ENCODE results near the gene REEP2.

DNA sequence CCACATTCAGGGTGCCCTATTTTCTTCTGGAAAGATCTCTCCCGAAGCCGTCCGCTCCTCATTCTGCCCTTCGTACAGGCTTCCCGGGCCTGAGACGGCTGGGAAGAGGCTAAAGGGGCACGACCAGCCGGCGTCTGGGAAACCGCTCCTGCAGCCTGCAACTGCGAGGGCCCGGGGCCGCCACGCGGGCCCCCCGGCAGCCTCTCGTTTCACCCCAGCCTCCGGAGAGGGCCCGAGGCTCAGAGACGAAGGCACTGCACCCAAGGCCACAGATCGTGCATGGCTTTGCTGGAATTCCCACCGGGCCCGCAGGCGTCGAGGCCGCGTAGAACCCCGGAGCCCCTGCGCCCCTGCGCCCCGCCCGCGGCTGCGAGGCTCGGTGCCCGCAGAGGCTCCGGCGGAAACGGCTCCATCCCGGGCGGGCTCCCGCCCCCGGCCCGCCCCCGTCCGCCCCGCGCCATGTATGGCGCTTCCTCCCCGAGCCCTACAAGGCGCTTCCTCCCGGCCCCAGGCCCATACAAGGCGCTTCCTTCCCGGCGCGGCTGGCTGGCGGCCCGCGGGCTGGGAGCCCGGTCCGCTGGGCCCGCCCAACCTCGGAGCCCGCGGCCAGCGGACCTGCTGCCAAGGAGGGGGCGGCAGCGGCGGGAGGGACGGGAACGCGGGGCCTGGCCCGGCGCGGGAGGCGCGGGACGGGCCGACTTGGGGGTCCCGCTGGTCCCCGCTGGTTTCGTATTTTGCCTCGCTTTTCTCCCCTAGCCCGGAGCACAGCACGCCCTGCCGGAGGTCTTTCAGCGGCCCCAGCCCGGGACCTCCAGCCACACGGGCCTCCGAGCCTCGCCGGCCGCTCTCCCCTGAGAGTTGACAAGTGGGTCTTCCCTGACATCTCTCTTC lies 53.1 kb downstream of the REEP2 start:
- TF ChIP-seq, protein P1, sequence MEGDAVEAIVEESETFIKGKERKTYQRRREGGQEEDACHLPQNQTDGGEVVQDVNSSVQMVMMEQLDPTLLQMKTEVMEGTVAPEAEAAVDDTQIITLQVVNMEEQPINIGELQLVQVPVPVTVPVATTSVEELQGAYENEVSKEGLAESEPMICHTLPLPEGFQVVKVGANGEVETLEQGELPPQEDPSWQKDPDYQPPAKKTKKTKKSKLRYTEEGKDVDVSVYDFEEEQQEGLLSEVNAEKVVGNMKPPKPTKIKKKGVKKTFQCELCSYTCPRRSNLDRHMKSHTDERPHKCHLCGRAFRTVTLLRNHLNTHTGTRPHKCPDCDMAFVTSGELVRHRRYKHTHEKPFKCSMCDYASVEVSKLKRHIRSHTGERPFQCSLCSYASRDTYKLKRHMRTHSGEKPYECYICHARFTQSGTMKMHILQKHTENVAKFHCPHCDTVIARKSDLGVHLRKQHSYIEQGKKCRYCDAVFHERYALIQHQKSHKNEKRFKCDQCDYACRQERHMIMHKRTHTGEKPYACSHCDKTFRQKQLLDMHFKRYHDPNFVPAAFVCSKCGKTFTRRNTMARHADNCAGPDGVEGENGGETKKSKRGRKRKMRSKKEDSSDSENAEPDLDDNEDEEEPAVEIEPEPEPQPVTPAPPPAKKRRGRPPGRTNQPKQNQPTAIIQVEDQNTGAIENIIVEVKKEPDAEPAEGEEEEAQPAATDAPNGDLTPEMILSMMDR (IDR thresholded peaks at IDR 0.05; ENCODE audit: insufficient read depth, low read depth, low read length) = no peak
- no peak for TF ChIP-seq EZH2 (IDR thresholded peaks at IDR 0.05; ENCODE audit: insufficient read depth, low read length)
